ENCODE data around the gene CDH11.

- no peak for TF ChIP-seq POLR2A (IDR thresholded peaks at IDR 0.05)
- no peak for TF ChIP-seq EP300 (IDR thresholded peaks at IDR 0.05)
These were observed 173.8 kb downstream of the CDH11 start for GRCh38 chr16:64948056-64948455.

Measured in sigmoid colon (tissue), 4 donors.